DOHH2 (cell line): Measurements from ENCODE around the gene LGI2.

Source experiments
- CTCF ChIP-seq: fragments of 200-600 bp; sonication (generic); IDR thresholded peaks from one replicate; pipeline ENCODE4 v1.5.1; 2014; ENCODE audit warnings: antibody characterized with exemption, mild to moderate bottlenecking, low read depth, low read length; ENCODE audit not compliant: poor library complexity, severe bottlenecking
- EZH2phosphoT487 ChIP-seq: fragments of 200-600 bp; sonication (generic); IDR thresholded peaks from 2 replicates; pipeline ENCODE4 v1.6.1; 2017; ENCODE audit warnings: borderline replicate concordance, mild to moderate bottlenecking, antibody characterized with exemption, low read length, moderate library complexity, mixed read lengths

DNA sequence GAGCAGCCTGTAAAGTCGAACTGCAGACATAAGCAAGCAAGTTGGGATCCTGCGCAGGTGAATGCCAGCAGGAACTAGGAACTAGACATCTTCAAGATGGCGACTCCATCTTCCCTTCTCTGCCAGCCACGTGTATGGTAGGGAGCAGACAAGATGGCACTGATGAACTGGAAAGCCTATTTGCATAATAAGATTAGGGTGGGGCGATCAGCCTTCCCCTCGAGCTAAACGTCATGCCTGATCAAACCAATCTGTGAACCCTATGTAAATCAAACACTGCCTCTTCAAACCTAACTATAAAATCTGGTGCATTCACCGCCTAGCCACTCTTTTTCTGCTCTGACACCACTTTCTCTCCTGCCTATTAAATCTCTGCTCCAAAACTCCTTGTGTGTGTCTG lies 28.1 kb upstream of the LGI2 start:
- TF ChIP-seq CTCF (no peak), EZH2phosphoT487 (no peak)
